K562 (cell line): ENCODE data around the gene SLC27A4. TPM values are rescaled to one million over a fixed set of nuclear protein-coding genes. Genes with fewer than 3 reads are reported as not detected.

Experiments
- ARID4B ChIP-seq: sonication (generic); formaldehyde crosslinking; IDR thresholded peaks from 2 replicates; pipeline ENCODE4 v1.8.0; 2022; ENCODE audit warnings: mild to moderate bottlenecking, missing genetic modification reagents
- HDAC8 ChIP-seq: fragments of 450-650 bp; IDR thresholded peaks from 2 replicates; pipeline ENCODE4 v1.6.1; 2016; ENCODE audit warnings: mild to moderate bottlenecking, missing genetic modification characterization, moderate library complexity, missing compliant biosample characterization
- PHF20 ChIP-seq: fragments of 450-650 bp; IDR thresholded peaks from 2 replicates; pipeline ENCODE4 v1.6.1; 2018; ENCODE audit not compliant: partially characterized antibody
- POLR2H ChIP-seq: IDR thresholded peaks from 2 replicates; pipeline ENCODE4 v1.6.1; 2016; ENCODE audit warnings: missing genetic modification characterization, low read depth, mild to moderate bottlenecking, control low read depth, missing compliant biosample characterization, moderate library complexity
- SETDB1 ChIP-seq: IDR thresholded peaks from one replicate; pipeline ENCODE4 v1.6.1; 2012; ENCODE audit warnings: low read length, control low read depth, inconsistent platforms
- SMAD2 ChIP-seq: fragments of 150-350 bp; IDR thresholded peaks from 2 replicates; pipeline ENCODE4 v1.6.1; 2014; ENCODE audit warnings: low read depth, mild to moderate bottlenecking, low read length
- SMARCE1 ChIP-seq: fragments of 450-650 bp; IDR thresholded peaks from 2 replicates; pipeline ENCODE4 v1.7.1; 2016; ENCODE audit warnings: mild to moderate bottlenecking
- SRSF7 ChIP-seq: fragments of 200-400 bp; formaldehyde crosslinking; optimal IDR thresholded peaks from 2 replicates; pipeline ENCODE3; 2017; ENCODE audit warnings: mild to moderate bottlenecking, low read depth, low read length
- TCF7L2 ChIP-seq: fragments of 150-350 bp; IDR thresholded peaks from 2 replicates; pipeline ENCODE4 v1.6.1; 2016; ENCODE audit warnings: low read depth, mild to moderate bottlenecking, low read length, moderate library complexity
- ZFP1 ChIP-seq: fragments of 450-650 bp; formaldehyde crosslinking; IDR thresholded peaks from 2 replicates; pipeline ENCODE4 v1.4.0; 2020; ENCODE audit warnings: mild to moderate bottlenecking, mixed read lengths
- ZNF318 ChIP-seq, 2 experiments: fragments of 450-650 bp; IDR thresholded peaks; 2 replicates each; pipeline ENCODE4 v1.6.1; 2016; ENCODE audit warnings: mild to moderate bottlenecking in 2 of 2, borderline replicate concordance in 1 of 2, low read depth in 1 of 2, moderate library complexity in 1 of 2
- polyA plus RNA-seq, 8 experiments: library from polyadenylated mRNA; depleted of rRNA in 4 of 8; stranded (reverse) in 5 of 8; unstranded in 3 of 8; fragments of >200 nt; fragmentation: Nextera tagmentation in 2 of 8; fragmentation: Illumina TruSeq in 1 of 8; extraction: Ambion mirVana in 2 of 8; extraction: Trizol in 1 of 8; gene quantifications; 2 replicates each; pipeline versions ENCODE4 v1.2.1 to v1.2.3, GENCODE V29; 2011 to 2014; ENCODE audit warnings: inconsistent platforms in 1 of 8, missing spikeins in 1 of 8
- total RNA-seq, 7 experiments: library from RNA; depleted of rRNA in 6 of 7; stranded (reverse); fragments of >200 nt in 6 of 7; fragmentation: Illumina TruSeq in 2 of 7; extraction: Trizol in 2 of 7; gene quantifications; 2 replicates each; pipeline versions ENCODE4 v1.2.1 to v1.2.3, GENCODE V29; 2011 to 2021; ENCODE audit warnings: low replicate concordance in 1 of 7
- TF ChIP-seq, protein P1 (sequence below): fragments of 450-650 bp; conservative IDR thresholded peaks from 2 replicates; pipeline ENCODE4 v1.6.1; 2016; ENCODE audit warnings: missing genetic modification characterization, low read depth, mild to moderate bottlenecking, control low read depth, missing compliant biosample characterization

SLC27A4 gene
- total and polyA plus RNA-seq, 9 of the 15 experiments (the other 6 are each of a cell fraction or from before 2014, with no cell fraction given): 0.25 to 35.7 (median 14.0) TPM

DNA sequence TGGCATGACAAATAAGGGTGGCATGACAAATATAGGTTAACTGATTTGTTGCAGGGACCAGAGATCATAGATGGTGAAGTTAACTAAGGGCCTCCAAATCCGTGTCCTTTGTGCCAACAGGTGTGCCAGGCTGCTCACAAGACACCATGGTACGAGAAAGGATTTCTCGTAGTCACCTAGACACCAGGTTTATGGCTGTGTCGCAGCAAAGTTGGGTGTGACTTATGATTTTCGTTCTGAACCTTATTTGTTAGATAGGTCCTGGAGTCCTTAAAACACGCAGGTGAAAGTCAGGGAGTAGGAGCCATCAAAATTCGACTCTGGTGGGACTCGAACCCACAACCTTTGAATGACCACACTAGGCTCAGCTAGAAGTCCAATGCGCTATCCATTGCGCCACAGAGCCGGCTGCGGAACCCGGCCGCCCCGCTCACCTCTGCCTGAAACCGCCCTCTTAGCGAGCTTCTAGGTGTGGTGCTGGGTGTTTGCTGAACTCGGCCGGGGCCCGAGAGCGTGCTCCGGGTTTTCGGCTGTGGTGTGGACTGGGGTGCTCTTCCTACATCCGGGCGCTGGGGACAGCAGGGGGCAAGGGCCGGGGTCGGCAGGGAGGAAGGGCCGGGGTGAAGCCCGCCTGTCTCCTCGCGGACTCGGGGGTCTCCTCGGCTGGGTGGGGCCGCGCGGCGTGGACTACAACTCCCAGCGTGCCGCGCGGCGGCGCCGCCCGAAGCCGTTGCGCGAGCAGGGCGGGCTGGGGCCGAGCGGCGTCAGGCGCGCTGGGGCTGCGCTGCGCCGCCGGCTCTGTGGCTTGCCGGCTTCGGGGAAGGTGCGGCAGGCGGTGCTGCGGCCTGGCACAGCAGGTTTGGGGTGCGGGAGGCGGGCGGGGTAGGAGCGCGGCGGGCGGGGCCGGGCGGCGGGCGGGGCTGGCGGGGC is at the start of gene SLC27A4 (continued):
- TF ChIP-seq SMAD2 (no peak), ZNF318 (IDR thresholded peaks at IDR 0.05; ENCODE audit: borderline replicate concordance in 1 of 2, low read depth in 1 of 2) (no peak), SETDB1 (no peak), ZFP1 (CRISPR knock-in tag) (no peak), HDAC8 (tag) (no peak), TCF7L2 (0 out of 2 replicates have a peak, but pooled peaks have one; percentile 20), SMARCE1 (peak; percentile 35; the same call in 1 of the 2 replicates), POLR2H (tag) (no peak), SRSF7 (no peak), ARID4B (CRISPR knock-in tag) (peak; percentile 94), PHF20 (peak; percentile 72)
- TF ChIP-seq, protein P1, sequence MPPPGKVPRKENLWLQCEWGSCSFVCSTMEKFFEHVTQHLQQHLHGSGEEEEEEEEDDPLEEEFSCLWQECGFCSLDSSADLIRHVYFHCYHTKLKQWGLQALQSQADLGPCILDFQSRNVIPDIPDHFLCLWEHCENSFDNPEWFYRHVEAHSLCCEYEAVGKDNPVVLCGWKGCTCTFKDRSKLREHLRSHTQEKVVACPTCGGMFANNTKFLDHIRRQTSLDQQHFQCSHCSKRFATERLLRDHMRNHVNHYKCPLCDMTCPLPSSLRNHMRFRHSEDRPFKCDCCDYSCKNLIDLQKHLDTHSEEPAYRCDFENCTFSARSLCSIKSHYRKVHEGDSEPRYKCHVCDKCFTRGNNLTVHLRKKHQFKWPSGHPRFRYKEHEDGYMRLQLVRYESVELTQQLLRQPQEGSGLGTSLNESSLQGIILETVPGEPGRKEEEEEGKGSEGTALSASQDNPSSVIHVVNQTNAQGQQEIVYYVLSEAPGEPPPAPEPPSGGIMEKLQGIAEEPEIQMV: no peak
